Measurements from ENCODE around the gene CNN2. TPM values are rescaled to one million over a fixed set of nuclear protein-coding genes. Genes with fewer than 3 reads are reported as not detected.

CNN2 gene
- total RNA-seq, 1 donor from 2014 or later: 117 TPM

DNA sequence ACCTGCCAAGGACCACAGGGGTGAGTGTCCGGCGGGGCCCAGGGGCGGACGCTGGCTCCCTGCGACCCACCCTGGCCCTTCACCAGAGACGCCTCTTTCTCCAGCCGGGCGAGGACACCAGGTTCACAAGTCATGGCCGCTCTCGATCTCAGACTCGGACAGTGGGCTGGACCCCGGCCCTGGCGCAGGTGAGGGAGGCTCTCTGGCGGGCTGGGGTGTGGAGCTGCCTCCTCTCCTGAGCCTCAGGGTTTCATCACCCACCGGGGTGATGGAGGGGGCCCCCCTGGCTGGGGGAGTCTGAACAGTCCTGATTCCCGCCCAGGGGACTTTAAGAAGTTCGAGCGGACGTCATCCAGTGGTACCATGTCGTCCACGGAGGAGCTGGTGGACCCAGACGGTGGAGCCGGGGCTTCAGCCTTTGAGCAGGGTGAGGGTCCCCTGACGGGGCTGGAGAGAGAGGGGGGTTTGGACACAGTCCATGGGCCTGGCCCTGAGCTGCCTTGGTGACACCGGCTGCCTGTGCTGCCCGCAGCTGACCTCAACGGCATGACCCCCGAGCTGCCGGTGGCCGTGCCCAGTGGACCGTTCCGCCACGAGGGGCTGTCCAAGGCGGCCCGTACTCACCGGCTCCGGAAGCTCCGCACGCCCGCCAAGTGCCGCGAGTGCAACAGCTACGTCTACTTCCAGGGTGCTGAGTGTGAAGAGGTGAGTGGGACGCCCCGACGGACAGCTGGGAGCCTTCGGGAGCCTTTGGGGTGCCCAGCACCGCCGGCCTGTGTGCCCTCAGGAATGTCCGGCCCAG is 54.2 kb downstream of the CNN2 start:
- Mint-ChIP-seq H3K4me1 (ENCODE audit: low read depth, unreplicated experiment) (peaks cover 2% of the 10 kb centered on the region), H3K9me3 (ENCODE audit: unreplicated experiment) (peaks cover 2% of the 10 kb centered on the region), H3K4me3 (ENCODE audit: unreplicated experiment) (no peak overlapping the region), H3K36me3 (ENCODE audit: unreplicated experiment) (no peaks in the 10 kb centered on the region), H3K27ac (ENCODE audit: unreplicated experiment) (no peak overlapping the region), H3K27me3 (ENCODE audit: unreplicated experiment) (peaks cover 4% of the 10 kb centered on the region)
- DNase-seq: no peak
- TF ChIP-seq, protein P1, sequence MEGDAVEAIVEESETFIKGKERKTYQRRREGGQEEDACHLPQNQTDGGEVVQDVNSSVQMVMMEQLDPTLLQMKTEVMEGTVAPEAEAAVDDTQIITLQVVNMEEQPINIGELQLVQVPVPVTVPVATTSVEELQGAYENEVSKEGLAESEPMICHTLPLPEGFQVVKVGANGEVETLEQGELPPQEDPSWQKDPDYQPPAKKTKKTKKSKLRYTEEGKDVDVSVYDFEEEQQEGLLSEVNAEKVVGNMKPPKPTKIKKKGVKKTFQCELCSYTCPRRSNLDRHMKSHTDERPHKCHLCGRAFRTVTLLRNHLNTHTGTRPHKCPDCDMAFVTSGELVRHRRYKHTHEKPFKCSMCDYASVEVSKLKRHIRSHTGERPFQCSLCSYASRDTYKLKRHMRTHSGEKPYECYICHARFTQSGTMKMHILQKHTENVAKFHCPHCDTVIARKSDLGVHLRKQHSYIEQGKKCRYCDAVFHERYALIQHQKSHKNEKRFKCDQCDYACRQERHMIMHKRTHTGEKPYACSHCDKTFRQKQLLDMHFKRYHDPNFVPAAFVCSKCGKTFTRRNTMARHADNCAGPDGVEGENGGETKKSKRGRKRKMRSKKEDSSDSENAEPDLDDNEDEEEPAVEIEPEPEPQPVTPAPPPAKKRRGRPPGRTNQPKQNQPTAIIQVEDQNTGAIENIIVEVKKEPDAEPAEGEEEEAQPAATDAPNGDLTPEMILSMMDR (IDR thresholded peaks at IDR 0.05; ENCODE audit: partially characterized antibody, unreplicated experiment): no peak

DNA sequence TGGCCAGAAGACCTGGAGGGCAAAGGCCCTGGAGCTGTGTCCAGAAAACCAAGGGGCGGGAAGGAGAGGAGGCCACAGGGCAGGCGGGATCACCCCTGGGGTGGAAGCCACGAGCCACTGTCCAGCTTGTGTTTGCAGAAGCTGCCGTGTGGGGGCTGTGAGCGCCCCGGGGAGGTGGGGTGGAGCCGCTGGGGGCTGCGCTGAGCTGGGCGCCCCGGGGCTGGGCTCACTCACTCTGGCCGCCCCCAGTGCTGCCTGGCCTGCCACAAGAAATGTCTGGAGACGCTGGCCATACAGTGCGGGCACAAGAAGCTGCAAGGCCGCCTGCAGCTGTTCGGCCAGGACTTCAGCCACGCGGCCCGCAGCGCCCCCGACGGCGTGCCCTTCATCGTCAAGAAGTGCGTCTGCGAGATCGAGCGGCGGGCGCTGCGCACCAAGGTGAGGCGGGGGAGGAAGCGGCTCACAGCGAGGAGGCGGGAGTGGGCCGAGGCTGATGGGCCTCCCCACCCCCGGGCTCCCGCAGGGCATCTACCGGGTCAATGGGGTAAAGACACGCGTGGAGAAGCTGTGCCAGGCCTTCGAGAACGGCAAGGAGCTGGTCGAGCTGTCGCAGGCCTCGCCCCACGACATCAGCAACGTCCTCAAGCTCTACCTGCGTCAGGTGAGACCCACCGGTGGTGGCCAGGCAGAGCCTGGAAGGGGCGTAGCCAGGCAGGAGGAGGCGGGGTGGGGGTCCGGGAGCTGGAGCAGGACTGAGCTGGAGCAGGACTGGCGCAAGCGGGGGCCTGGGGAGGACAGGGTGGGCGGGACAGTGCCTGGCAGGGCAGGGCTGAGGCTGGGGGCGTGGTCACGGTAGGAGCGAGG is 55.1 kb downstream of the CNN2 start:
- DNase-seq: no peak
- Mint-ChIP-seq H3K4me1 (ENCODE audit: low read depth, unreplicated experiment) (peaks cover 2% of the 10 kb centered on the region), H3K36me3 (ENCODE audit: unreplicated experiment) (no peaks in the 10 kb centered on the region), H3K4me3 (ENCODE audit: unreplicated experiment) (no peak overlapping the region), H3K27ac (ENCODE audit: unreplicated experiment) (no peak overlapping the region), H3K9me3 (ENCODE audit: unreplicated experiment) (peaks cover 2% of the 10 kb centered on the region), H3K27me3 (ENCODE audit: unreplicated experiment) (peaks cover 2% of the 10 kb centered on the region)
- TF ChIP-seq, protein P1 (IDR thresholded peaks at IDR 0.05; ENCODE audit: partially characterized antibody, unreplicated experiment): no peak

DNA sequence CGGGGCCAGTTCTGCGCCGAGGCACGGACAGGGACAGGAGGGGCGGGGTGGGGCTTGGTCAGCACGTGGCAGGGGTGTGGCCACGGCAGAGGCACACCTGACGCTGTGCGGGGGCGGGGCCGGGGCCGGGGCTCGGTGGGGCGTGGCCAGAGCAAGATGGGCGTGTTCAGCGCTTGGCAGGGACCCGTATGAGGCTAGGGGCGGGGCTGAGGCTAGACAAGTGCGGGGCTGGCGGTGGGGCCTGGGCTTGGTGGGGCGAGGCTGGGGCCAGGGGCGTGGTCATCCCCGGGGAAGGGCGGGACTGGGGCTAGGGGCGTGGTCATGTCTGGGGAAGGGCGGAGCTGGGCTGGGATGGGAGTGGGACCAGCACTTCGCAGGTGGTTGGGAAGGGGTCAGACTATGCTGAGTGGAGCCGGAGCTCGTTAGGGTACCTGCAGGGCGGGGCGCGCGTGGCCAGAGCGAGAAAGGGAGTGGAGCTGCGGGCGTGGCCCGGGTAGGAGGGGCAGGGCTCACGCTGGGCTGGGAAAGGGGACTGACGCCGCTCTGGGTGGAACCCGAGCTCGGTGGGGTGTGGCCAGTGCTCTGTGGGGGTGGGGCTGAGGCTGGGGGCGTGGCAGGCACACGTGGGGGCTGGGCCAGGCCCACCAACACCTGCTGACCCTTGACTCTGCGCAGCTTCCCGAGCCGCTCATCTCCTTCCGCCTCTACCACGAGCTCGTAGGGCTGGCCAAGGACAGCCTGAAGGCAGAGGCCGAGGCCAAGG is 55.9 kb downstream of the CNN2 start:
- TF ChIP-seq, protein P1 (IDR thresholded peaks at IDR 0.05; ENCODE audit: partially characterized antibody, unreplicated experiment): no peak
- H3K4me3 Mint-ChIP-seq (ENCODE audit: unreplicated experiment): peak overlapping the region; percentile 57
- peaks cover 2% of the 10 kb centered on the region for H3K4me1 Mint-ChIP-seq (ENCODE audit: low read depth, unreplicated experiment)
- H3K36me3 Mint-ChIP-seq (ENCODE audit: unreplicated experiment): no peaks in the 10 kb centered on the region
- H3K9me3 Mint-ChIP-seq (ENCODE audit: unreplicated experiment): peaks cover 2% of the 10 kb centered on the region
- H3K27me3 Mint-ChIP-seq (ENCODE audit: unreplicated experiment): peaks cover 2% of the 10 kb centered on the region
- DNase-seq: peak; percentile 67
- no peak overlapping the region for H3K27ac Mint-ChIP-seq (ENCODE audit: unreplicated experiment)

DNA sequence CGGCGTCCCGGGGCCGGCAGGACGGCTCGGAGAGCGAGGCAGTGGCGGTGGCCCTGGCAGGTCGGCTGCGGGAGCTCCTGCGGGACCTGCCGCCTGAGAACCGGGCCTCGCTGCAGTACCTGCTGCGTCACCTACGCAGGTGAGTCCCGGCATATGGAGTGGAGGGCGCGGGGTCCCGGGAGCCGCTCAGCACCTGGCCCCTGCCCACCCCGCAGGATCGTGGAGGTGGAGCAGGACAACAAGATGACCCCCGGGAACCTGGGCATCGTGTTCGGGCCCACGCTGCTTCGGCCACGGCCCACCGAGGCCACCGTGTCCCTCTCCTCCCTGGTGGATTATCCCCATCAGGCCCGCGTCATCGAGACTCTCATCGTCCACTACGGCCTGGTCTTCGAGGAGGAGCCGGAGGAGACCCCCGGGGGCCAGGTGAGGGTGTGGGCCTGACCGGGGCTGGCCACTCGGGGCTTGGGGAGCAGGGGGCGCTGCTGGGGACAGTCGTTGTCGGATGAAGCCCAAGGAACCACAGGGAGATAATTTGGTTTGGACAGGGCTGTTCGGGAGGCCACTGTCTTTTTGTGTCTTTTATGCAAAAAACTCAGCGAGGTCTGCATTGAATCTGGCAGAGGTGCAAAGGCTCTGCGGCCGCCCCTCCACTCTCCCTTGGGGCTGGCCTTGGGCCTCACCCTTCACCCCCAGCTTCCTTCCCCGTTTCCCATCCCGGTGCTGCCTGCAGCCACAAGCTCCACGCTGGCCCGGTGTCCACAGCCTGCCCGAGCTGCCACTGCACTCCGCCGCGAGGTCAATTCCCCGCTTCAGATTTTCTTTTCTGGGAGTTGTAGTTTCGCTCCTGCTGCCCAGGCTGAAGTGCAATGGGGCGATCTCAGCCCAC is 56.8 kb downstream of the CNN2 start:
- H3K27ac Mint-ChIP-seq (ENCODE audit: unreplicated experiment): no peak overlapping the region
- H3K36me3 Mint-ChIP-seq (ENCODE audit: unreplicated experiment): no peaks in the 10 kb centered on the region
- peaks cover 2% of the 10 kb centered on the region for H3K4me1 Mint-ChIP-seq (ENCODE audit: low read depth, unreplicated experiment)
- DNase-seq: peak; percentile 10
- H3K9me3 Mint-ChIP-seq (ENCODE audit: unreplicated experiment): peaks cover 2% of the 10 kb centered on the region
- H3K4me3 Mint-ChIP-seq (ENCODE audit: unreplicated experiment): no peak overlapping the region
- TF ChIP-seq, protein P1 (IDR thresholded peaks at IDR 0.05; ENCODE audit: partially characterized antibody, unreplicated experiment): no peak
- peaks cover 2% of the 10 kb centered on the region for H3K27me3 Mint-ChIP-seq (ENCODE audit: unreplicated experiment)
